ENCODE measurements around the gene LRPAP1. TPM values are rescaled to one million over a fixed set of nuclear protein-coding genes. Genes with fewer than 3 reads are reported as not detected.

The LRPAP1 gene
- total RNA-seq, 1 donor from 2014 or later = 92.2 TPM

- Mint-ChIP-seq H3K4me3 (ENCODE audit: unreplicated experiment) (peak overlapping the region; percentile 59), H3K27me3 (ENCODE audit: unreplicated experiment) (peaks cover 4% of the 10 kb centered on the region), H3K9me3 (ENCODE audit: unreplicated experiment) (no peaks in the 10 kb centered on the region), H3K4me1 (ENCODE audit: unreplicated experiment) (peaks cover 26% of the 10 kb centered on the region), H3K36me3 (ENCODE audit: low read depth, unreplicated experiment) (peaks cover 40% of the 10 kb centered on the region), H3K27ac (ENCODE audit: unreplicated experiment) (peak overlapping the region; percentile 48)
- no peak for TF ChIP-seq CTCF (IDR thresholded peaks at IDR 0.05; ENCODE audit: unreplicated experiment)
- DNase-seq (ENCODE audit: low spot score) = no peak
Observed at GRCh38 chr4:3516836-3517730, 15.1 kb downstream of the LRPAP1 start.

- Mint-ChIP-seq H3K4me3 (ENCODE audit: unreplicated experiment) (peak overlapping the region; percentile 75), H3K9me3 (ENCODE audit: unreplicated experiment) (no peaks in the 10 kb centered on the region), H3K27me3 (ENCODE audit: unreplicated experiment) (peaks cover 2% of the 10 kb centered on the region), H3K4me1 (ENCODE audit: unreplicated experiment) (peaks cover 26% of the 10 kb centered on the region), H3K36me3 (ENCODE audit: low read depth, unreplicated experiment) (peaks cover 38% of the 10 kb centered on the region), H3K27ac (ENCODE audit: unreplicated experiment) (no peak overlapping the region)
- no peak for DNase-seq (ENCODE audit: low spot score)
- no peak for TF ChIP-seq CTCF (IDR thresholded peaks at IDR 0.05; ENCODE audit: unreplicated experiment)
Observed at GRCh38 chr4:3516061-3516835, 16.0 kb downstream of the LRPAP1 start.

- no peak overlapping the region for H3K27ac Mint-ChIP-seq (ENCODE audit: unreplicated experiment)
- peaks cover 24% of the 10 kb centered on the region for H3K4me1 Mint-ChIP-seq (ENCODE audit: unreplicated experiment)
- no peak for DNase-seq (ENCODE audit: low spot score)
Observed at GRCh38 chr4:3515646-3516045, 16.6 kb downstream of the LRPAP1 start.

GRCh38 chr4:3514806-3515501 lies 17.3 kb downstream of the LRPAP1 start:
- peaks cover 17% of the 10 kb centered on the region for H3K4me1 Mint-ChIP-seq (ENCODE audit: unreplicated experiment)

More at GRCh38 chr4:3515646-3516045, 16.6 kb downstream of the LRPAP1 start:
- Mint-ChIP-seq H3K4me3 (ENCODE audit: unreplicated experiment) (peak overlapping the region; percentile 75), H3K36me3 (ENCODE audit: low read depth, unreplicated experiment) (peaks cover 44% of the 10 kb centered on the region), H3K9me3 (ENCODE audit: unreplicated experiment) (no peaks in the 10 kb centered on the region), H3K27me3 (ENCODE audit: unreplicated experiment) (peaks cover 2% of the 10 kb centered on the region)
- TF ChIP-seq CTCF (IDR thresholded peaks at IDR 0.05; ENCODE audit: unreplicated experiment) = no peak

More at GRCh38 chr4:3514806-3515501, 17.3 kb downstream of the LRPAP1 start:
- H3K9me3 Mint-ChIP-seq (ENCODE audit: unreplicated experiment) = no peaks in the 10 kb centered on the region
- TF ChIP-seq CTCF (IDR thresholded peaks at IDR 0.05; ENCODE audit: unreplicated experiment) = no peak
- peaks cover 2% of the 10 kb centered on the region for H3K27me3 Mint-ChIP-seq (ENCODE audit: unreplicated experiment)
- H3K27ac Mint-ChIP-seq (ENCODE audit: unreplicated experiment) = no peak overlapping the region
- H3K4me3 Mint-ChIP-seq (ENCODE audit: unreplicated experiment) = no peak overlapping the region
- DNase-seq (ENCODE audit: low spot score) = no peak
- peaks cover 46% of the 10 kb centered on the region for H3K36me3 Mint-ChIP-seq (ENCODE audit: low read depth, unreplicated experiment)
